Liver (tissue), 3 donors: ENCODE data around the gene GOLGA1.

Experiments
- SP1 ChIP-seq: IDR thresholded peaks from 2 replicates; pipeline ENCODE4 v1.6.1; 2018; ENCODE audit warnings: antibody characterized with exemption, mild to moderate bottlenecking
- TAF1 ChIP-seq: conservative IDR thresholded peaks from 2 replicates; pipeline ENCODE4 v1.6.1; 2016; ENCODE audit warnings: antibody characterized with exemption, mild to moderate bottlenecking
- YY1 ChIP-seq: IDR thresholded peaks from 2 replicates; pipeline ENCODE4 v1.6.1; 2016; ENCODE audit warnings: antibody characterized with exemption, mild to moderate bottlenecking
- ZBTB33 ChIP-seq: IDR thresholded peaks from 2 replicates; pipeline ENCODE4 v1.6.1; 2016; ENCODE audit warnings: antibody characterized with exemption
- TF ChIP-seq, protein P1 (sequence below): fragments of 150-350 bp; IDR thresholded peaks from 2 replicates; pipeline ENCODE4 v1.5.1; 2017; ENCODE audit warnings: improper control_type of control experiment, low read depth, low read length; ENCODE audit not compliant: missing input control
- donor health status: healthy.
- donor health status: healthy.

DNA sequence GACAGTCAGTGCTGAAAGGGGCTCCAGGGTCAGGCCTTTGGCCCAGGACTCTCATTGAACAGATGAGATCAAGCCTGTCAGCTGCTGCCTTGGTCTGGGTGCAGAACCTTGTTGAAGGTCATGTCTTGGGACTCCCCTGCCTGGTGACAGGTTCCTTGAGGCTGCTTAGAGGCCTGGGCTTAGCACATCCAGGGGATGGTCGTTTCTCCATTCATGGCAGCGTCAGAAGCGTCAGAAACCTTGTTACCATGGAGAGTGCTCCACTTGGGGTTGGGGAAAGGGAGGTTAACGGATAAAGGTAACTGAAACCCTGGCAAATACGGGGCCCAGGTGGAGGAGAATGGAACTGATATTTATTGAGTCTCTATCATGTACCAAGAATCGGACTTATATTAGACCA is 70.2 kb downstream of the GOLGA1 start:
- TF ChIP-seq, protein P1, sequence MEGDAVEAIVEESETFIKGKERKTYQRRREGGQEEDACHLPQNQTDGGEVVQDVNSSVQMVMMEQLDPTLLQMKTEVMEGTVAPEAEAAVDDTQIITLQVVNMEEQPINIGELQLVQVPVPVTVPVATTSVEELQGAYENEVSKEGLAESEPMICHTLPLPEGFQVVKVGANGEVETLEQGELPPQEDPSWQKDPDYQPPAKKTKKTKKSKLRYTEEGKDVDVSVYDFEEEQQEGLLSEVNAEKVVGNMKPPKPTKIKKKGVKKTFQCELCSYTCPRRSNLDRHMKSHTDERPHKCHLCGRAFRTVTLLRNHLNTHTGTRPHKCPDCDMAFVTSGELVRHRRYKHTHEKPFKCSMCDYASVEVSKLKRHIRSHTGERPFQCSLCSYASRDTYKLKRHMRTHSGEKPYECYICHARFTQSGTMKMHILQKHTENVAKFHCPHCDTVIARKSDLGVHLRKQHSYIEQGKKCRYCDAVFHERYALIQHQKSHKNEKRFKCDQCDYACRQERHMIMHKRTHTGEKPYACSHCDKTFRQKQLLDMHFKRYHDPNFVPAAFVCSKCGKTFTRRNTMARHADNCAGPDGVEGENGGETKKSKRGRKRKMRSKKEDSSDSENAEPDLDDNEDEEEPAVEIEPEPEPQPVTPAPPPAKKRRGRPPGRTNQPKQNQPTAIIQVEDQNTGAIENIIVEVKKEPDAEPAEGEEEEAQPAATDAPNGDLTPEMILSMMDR: no peak
- TF ChIP-seq SP1 (no peak), YY1 (no peak), ZBTB33 (no peak), TAF1 (no peak)
